GM19468 (cell line): ENCODE data around the gene APOH.
"Not testable (repeated sequence)": the region's sequence is repeated elsewhere in the genome, so short reads cannot be mapped to it uniquely, and the experiment has no call there.

Source experiments
- ATAC-seq: cut with Tn5 transposase; IDR thresholded peaks from one replicate; pipeline ENCODE4 v1.9.1; 2021; ENCODE audit warnings: mild to moderate bottlenecking, moderate library complexity, moderate number of reproducible peaks; ENCODE audit not compliant: unreplicated experiment; ENCODE audit errors: extremely low read depth

Gene APOH

GRCh38 chr17:66228887-66229782 is at the start of gene APOH:
TSS of gene APOH (minus strand) at chr17:66229415. CDS start at chr17:66229379, 36 bp downstream.
- ATAC-seq: no peak

DNA sequence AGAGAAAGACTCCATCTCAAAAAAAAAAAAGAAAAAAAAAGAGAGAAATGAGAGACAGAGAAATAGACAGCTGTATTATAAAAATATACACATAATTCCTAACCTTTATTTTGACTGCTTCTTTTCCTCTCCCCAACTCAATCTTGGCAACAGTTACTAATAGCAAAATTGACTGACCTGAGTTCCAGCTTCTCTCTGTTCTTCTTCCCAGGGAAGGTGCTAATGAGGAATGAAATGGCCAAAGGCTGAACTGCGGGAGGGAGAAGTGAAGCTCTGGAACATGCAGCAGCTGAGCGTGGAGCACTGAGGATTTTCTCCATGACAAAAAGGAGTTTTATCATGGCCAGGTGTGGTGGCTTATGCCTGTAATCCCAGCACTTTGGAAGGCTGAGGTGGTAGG is 48.0 kb upstream of the APOH start:
- no peak for ATAC-seq

DNA sequence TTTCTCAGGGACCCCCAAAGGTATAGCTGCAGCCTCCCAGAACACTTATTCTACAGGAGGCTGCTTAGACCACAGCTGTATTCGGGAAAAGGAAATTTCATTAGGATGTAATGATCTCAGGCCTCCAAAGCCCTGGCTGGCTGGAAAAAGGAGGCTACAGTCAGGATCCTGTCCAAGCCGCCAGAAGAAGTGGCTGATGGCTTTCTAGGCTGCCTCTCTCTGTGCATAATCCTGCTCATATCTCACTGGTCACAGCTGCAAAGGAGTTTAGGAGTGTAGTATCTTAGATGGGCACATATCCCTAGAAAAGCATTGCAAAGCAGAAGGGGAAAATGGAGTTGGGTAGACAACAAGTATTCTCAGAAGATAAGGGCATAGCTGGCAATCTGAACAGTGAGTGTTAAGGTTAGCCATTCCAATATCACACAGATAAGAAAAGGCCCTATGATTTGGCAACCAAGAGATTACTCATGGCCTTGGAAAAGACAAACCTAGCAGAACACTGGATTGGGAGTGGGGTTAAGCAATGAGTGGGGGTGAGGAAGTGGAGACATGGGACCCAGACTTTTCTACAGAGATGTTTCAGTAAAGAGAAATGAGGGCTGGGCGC is 47.2 kb upstream of the APOH start:
- no peak for ATAC-seq

DNA sequence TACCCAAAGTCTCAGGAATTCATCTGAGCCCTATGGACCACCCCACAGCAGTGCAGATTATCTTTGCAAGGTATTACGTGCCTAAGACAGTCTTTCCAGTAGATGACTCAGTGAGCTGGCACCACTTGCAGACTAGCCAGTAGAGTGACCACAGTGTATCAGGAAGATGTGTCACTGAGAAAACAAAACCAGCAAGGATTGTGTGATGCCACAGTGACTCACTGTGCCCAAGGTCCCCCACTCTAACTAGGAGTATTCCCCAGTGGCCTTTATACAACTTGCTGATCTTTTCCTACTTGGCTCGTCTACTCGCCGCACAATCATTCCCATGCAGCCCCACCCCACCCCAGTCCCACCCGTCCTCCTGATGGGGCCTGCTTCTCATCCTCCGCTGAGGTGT is 46.4 kb upstream of the APOH start:
- no peak for ATAC-seq

- ATAC-seq: no peak
Measured at GRCh38 chr17:66273586-66273848, 44.3 kb upstream of the APOH start.

- ATAC-seq: no peak
Measured at GRCh38 chr17:66272811-66273585, 43.8 kb upstream of the APOH start.

GRCh38 chr17:66271512-66271911 is 42.3 kb upstream of the APOH start:
- no peak for ATAC-seq

GRCh38 chr17:66270106-66270505 is 40.9 kb upstream of the APOH start:
- no peak for ATAC-seq

DNA sequence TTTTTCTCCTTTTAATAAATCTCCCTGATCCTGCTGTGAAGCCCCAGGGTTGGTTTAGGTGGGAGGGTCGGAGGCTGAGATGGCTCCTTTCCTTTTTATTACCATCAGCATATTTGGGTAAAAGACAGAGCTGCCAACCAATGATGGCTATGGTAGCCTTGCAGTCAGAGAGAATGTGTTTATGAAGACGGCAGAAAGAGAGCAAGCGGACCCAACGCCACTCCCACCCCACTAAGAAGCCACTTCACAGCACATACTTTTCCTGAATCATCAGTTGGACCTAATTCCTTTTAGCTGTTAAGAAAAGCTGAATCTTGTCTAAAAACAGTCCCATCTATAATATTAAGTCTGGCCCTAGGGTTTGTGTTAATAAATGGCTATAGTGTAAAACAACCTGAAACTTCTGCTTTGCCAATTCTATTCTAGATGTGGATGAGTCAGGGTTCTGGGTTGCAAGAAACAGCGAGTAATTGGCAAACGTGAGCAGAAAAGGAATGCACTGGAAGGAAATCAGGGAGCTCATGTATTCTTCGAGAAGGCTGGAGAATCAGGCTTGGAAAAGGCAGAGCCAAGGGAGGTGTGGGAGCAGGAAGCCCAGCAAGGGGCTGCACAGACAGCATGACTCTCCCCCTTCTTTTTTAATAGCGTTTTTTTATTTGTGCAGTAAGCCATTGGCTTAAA is 39.2 kb upstream of the APOH start:
- no peak for ATAC-seq

DNA sequence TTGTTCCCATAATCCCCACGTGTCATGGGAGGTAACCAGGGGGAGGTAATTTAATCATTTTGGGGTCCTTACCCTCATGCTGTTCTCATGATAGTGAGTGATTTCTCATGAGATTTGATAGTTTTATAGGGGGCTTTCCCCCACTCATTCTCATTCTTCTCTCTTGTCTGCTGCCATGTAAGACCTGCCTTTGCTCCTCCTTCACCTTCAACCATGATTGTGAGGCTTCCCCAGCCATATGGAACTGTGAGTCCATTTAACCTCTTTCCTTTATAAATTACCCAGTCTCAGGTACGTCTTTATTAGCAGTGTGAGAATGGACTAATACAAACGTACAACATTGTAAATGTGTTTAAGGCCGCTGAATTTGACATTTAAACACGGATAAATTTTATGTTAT is 35.5 kb upstream of the APOH start:
- no peak for ATAC-seq

DNA sequence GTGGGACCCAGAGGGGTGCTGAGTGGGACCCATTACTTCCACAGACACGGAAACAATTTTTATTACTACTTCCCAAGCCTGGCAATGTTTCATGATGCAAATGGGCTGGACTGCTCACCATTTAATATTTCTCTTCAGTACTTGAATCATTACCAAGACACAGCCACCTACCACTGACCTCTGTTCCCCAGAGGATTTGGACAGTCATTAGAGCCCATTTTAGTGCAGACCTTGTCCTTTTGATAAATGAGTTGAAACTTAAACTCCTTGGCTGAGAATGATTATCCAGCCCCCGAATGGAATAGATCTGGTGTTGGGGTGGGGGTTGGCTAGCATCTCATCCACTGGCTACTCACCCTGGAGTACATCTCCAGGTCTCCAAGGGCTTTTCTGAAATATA is 33.6 kb upstream of the APOH start:
- ATAC-seq: no peak

DNA sequence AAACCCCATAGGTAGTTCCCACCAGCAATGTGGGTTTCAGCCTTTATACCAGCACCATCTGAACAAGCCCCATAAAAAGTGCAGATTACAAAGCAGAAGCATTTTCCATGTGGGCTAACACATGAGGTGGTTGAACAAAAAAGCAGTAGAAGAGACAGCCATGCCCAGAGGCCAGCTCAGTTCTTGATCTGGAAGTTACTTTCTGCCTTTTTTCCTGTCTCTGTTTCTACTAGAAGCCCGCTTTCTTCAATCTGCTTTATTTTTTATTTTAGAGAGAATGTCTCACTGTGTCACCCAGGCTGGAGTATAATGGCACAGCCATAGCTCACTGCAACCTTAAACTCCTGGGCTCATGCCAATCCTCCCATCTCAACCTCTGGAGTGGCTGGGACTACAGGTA is 31.5 kb upstream of the APOH start:
- no peak for ATAC-seq

DNA sequence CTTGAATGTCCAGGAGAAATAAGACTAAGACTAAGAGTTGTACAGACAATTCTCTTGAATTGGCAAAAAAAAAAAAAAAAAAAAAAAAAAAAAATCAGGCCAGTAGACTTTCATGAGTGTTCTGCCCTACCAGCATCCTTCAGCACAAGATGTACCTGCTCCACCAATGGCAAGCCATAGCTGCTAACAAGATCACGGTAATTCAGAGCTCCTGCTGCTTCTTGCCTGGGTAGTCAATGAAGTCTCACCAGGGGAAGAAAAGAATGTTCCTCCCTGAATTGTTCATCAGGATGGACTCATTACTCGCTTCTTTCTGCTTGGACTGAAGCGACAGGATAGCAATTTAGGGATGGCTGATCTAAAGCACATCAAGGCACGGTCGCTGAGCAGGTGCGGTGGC is 31.1 kb upstream of the APOH start:
- no peak for ATAC-seq

DNA sequence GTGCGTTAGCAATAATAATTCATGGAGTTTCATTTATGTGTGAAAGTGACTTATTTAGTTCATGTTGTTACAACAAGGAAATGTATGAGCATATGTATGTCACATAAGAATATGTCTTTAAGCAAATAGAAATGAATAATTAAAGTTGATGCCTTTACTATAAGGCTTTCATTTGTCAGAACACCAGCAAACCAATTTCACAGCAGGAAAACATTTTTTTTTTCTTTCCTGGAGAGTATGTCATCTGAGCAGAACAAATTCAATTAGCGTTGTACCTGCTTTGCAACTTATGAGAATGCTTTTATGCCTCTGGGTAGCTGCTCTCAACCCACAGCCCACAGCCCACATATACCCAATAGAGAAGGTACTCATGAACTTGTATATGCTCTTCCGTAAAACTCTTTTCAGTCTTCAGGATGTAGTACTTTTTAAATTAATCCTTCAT is 26.3 kb upstream of the APOH start:
- no peak for ATAC-seq

DNA sequence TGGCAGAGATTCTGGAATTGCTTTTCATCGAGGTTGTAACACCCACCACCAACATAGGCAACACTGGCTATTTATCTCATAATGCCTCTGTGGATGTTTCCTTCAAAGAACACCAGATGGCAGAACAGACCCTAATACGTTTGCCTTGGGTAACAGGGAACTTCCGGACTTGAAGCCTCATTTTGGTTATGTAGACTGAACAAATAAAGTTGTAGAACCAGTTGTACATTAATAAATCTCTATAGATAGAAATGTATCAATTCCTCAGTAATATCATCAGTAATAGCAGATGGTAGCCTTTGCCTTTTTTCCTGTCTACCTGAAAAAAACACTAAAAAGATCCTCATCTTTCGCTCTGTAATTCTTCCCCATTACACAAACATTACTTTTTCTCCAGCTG is 25.9 kb upstream of the APOH start:
- ATAC-seq: no peak

- ATAC-seq: not testable (repeated sequence)
Measured at GRCh38 chr17:66253458-66253857, 24.2 kb upstream of the APOH start.

- ATAC-seq: no peak
Measured at GRCh38 chr17:66250686-66251085, 21.5 kb upstream of the APOH start.

- ATAC-seq: no peak
Measured at GRCh38 chr17:66248285-66248684, 19.1 kb upstream of the APOH start.

DNA sequence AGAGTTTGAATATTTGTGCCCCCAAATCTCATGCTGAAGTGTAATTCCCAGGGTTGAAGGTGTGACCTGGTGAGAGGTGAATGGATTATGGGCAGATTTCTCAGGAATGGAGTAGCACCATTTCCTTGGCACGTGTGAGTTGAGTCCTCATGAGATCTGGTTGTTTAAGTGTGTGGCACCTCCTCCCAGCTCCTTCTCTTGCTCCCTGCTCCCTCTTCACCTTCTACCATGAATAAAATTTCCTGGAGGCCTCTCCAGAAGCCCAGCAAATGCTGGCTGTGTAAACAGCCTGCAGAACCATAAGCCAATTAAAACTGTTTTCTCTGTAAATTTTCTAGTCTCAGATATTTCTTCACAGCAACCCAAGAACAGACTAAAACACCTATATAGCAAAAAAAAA is 12.6 kb upstream of the APOH start:
- no peak for ATAC-seq

DNA sequence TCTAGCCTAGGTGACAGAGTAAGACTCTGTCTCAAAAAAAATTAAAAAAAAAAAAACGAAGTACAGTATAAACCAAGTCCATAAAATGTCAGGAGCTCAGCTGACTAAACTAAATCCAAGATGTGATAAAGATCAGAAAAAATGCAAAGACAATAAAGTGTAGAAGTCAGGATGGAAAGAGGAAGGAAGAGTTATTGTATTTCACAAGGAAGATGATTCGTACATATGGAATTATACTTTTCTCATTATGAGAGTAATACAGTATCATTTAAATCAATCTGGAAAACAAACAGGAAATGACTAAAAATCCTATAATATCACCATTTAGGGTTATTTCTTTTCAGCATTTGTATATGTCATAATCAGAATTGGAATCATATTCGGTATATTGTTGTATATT is 11.4 kb upstream of the APOH start:
- ATAC-seq: no peak

GRCh38 chr17:66240013-66240412 is 10.8 kb upstream of the APOH start:
- no peak for ATAC-seq
